OCI-LY7 (cell line): ENCODE measurements around the gene CLDN9. TPM values are rescaled to one million over a fixed set of nuclear protein-coding genes. Genes with fewer than 3 reads are reported as not detected.

Experiments used
- BruUV-seq: library from RNA; stranded (reverse); fragments of 400-500 nt; replicated peaks from 2 replicates; lab custom pipeline; 2021; lab: Mats Ljungman, UMichigan
- CTCF ChIA-PET: fragments of 300-600 bp; sonication (Branson Sonifier 250); formaldehyde crosslinking; loops from one replicate; lab custom pipeline; 2022; ENCODE audit warnings: antibody characterized with exemption; ENCODE audit not compliant: unreplicated experiment; lab: Charles Lee
- POLR2A ChIA-PET: fragments of 300-600 bp; sonication (Branson Sonifier 250); formaldehyde crosslinking; loops from one replicate; lab custom pipeline; 2022; ENCODE audit warnings: antibody characterized with exemption; lab: Charles Lee
- DNase-seq: peaks from one replicate; pipeline ENCODE4 v3.0.0-alpha.2; 2015; ENCODE audit warnings: low spot score
- H2AFZ ChIP-seq: fragments of 200-600 bp; sonication (generic), shearing (Covaris generic); 2 replicates; pipeline ENCODE4 v1.6.1; 2014; ENCODE audit warnings: mild to moderate bottlenecking, antibody characterized with exemption, low read length, moderate library complexity
- H3K27ac ChIP-seq: fragments of 200-600 bp; sonication (generic); 2 replicates; pipeline ENCODE4 v1.5.1; 2014; ENCODE audit warnings: mixed run types, low read depth, mild to moderate bottlenecking, moderate library complexity, low read length, inconsistent platforms; ENCODE audit not compliant: poor library complexity, severe bottlenecking
- H3K36me3 ChIP-seq: fragments of 200-600 bp; sonication (generic); 2 replicates; pipeline ENCODE4 v1.6.1; 2014; ENCODE audit warnings: mild to moderate bottlenecking, antibody characterized with exemption, low read length, moderate library complexity, mixed read lengths; ENCODE audit not compliant: insufficient read depth
- H3K4me1 ChIP-seq: fragments of 200-600 bp; sonication (generic); 2 replicates; pipeline ENCODE4 v1.5.1; 2014; ENCODE audit warnings: mild to moderate bottlenecking, low read length; ENCODE audit not compliant: insufficient read depth, poor library complexity, severe bottlenecking
- H3K4me2 ChIP-seq: fragments of 200-600 bp; sonication (generic); 2 replicates; pipeline ENCODE4 v1.6.1; 2014; ENCODE audit warnings: mild to moderate bottlenecking, low read length
- H3K4me3 ChIP-seq: fragments of 200-600 bp; sonication (generic); 2 replicates; pipeline ENCODE4 v1.5.1; 2014; ENCODE audit warnings: mild to moderate bottlenecking, low read depth, low read length; ENCODE audit not compliant: poor library complexity, severe bottlenecking
- H3K79me2 ChIP-seq: fragments of 200-600 bp; sonication (generic); 2 replicates; pipeline ENCODE4 v1.6.1; 2016; ENCODE audit warnings: low read depth, mild to moderate bottlenecking, low read length, moderate library complexity, mixed read lengths; ENCODE audit not compliant: insufficient read depth
- H3K9me2 ChIP-seq: fragments of 200-600 bp; sonication (generic); 2 replicates; pipeline ENCODE4 v1.6.1; 2016; ENCODE audit warnings: mild to moderate bottlenecking, low read length, mixed read lengths; ENCODE audit not compliant: insufficient read depth
- H3K9me3 ChIP-seq: fragments of 200-600 bp; sonication (generic); 2 replicates; pipeline ENCODE4 v1.6.1; 2014; ENCODE audit warnings: mild to moderate bottlenecking, mixed run types, low read length, mixed read lengths
- H4K20me1 ChIP-seq: fragments of 200-600 bp; sonication (generic); 2 replicates; pipeline ENCODE4 v1.6.1; 2014; ENCODE audit warnings: mild to moderate bottlenecking, antibody characterized with exemption, low read length, moderate library complexity, mixed read lengths; ENCODE audit not compliant: insufficient read depth
- CTCF ChIP-seq: fragments of 200-600 bp; sonication (generic); conservative IDR thresholded peaks from 2 replicates; pipeline ENCODE4 v1.5.1; 2014; ENCODE audit warnings: mild to moderate bottlenecking, antibody characterized with exemption, low read length, moderate library complexity, mixed read lengths
- EZH2phosphoT487 ChIP-seq: fragments of 200-600 bp; sonication (generic); IDR thresholded peaks from 2 replicates; pipeline ENCODE4 v1.6.1; 2018; ENCODE audit warnings: low read depth, borderline replicate concordance, mild to moderate bottlenecking, mixed run types, antibody characterized with exemption, low read length, moderate library complexity, mixed read lengths
- intact Hi-C: fragments of 100-400 bp; cut with micrococcal nuclease; formaldehyde crosslinking; loops from one replicate; pipeline ENCODE4 v1.10.0; 2022; ENCODE audit not compliant: unreplicated experiment
- total RNA-seq, 2 experiments: library from RNA; depleted of rRNA in 1 of 2; stranded (reverse); fragments of >200 nt in 1 of 2; shearing (Covaris generic) in 1 of 2; gene quantifications; 2 replicates each; pipeline ENCODE4 v1.2.3, GENCODE V29; 2014 to 2022

CLDN9 gene
- total RNA-seq, 2 experiments from 2014 or later = 0.42 TPM; not detected in 1

GRCh38 chr16:3004319-3004718 is 8.4 kb upstream of the CLDN9 start:
- no peaks in the 10 kb centered on the region for H3K79me2 ChIP-seq
- intact Hi-C loops = loop anchor here (1.0 to 2.0 kb wide), 2 partner anchors 35 to 54 kb away; partner anchors contain the start of gene PAQR4
- no peak overlapping the region for H3K4me3 ChIP-seq
- TF ChIP-seq EZH2phosphoT487 = no peak
- TF ChIP-seq CTCF = no peak
- no peak overlapping the region; the same call in 1 of the 2 replicates for H3K4me2 ChIP-seq
- H3K27ac ChIP-seq = no peak overlapping the region
- BruUV-seq = no TSS peak
- H3K4me1 ChIP-seq = peaks cover 23% of the 10 kb centered on the region
- ChIA-PET CTCF (interaction anchor here (0.6 to 1.5 kb wide), 4 partner anchors 20 to 48 kb away, joined by 3 to 5 read pairs (median 4); partner anchors contain the start of gene PKMYT1), POLR2A (interaction anchor here (1.3 kb wide), 1 partner anchor 24 kb away, joined by 4 read pairs; no protein-coding TSS in a partner anchor)
- no peak overlapping the region for H2AFZ ChIP-seq
- no peaks in the 10 kb centered on the region for H3K9me3 ChIP-seq
- H4K20me1 ChIP-seq = no peaks in the 10 kb centered on the region
- no peaks in the 10 kb centered on the region for H3K36me3 ChIP-seq
- no peaks in the 10 kb centered on the region for H3K9me2 ChIP-seq
- no peak for DNase-seq

- no peaks in the 10 kb centered on the region for H3K36me3 ChIP-seq
- H3K4me1 ChIP-seq = peaks cover 23% of the 10 kb centered on the region
- no peak for TF ChIP-seq EZH2phosphoT487
- no peak for TF ChIP-seq CTCF
- no peaks in the 10 kb centered on the region for H3K9me3 ChIP-seq
- no peak overlapping the region for H3K27ac ChIP-seq
- DNase-seq = no peak
- intact Hi-C loops = loop anchor here (1.0 to 2.0 kb wide), 2 partner anchors 36 to 54 kb away; partner anchors contain the start of gene PAQR4
- H3K4me3 ChIP-seq = peak overlapping the region; percentile 50
- no peaks in the 10 kb centered on the region for H3K79me2 ChIP-seq
- no TSS peak for BruUV-seq
- no peak overlapping the region for H2AFZ ChIP-seq
- ChIA-PET CTCF (interaction anchor here (1.4 to 1.5 kb wide), 2 partner anchors 23 to 24 kb away, joined by 3 to 5 read pairs; partner anchors contain the start of gene PKMYT1), POLR2A (interaction anchor here (0.6 to 1.3 kb wide), 2 partner anchors 23 to 44 kb away, joined by 3 to 4 read pairs; no protein-coding TSS in a partner anchor)
- no peaks in the 10 kb centered on the region for H4K20me1 ChIP-seq
- H3K4me2 ChIP-seq = peak overlapping the region; percentile 66
- H3K9me2 ChIP-seq = no peaks in the 10 kb centered on the region
Observed at GRCh38 chr16:3004781-3005284, 7.9 kb upstream of the CLDN9 start.
